Measurements from ENCODE around the gene REXO1. TPM values are rescaled to one million over a fixed set of nuclear protein-coding genes. Genes with fewer than 3 reads are reported as not detected.

REXO1 gene
- total and polyA plus RNA-seq, 2 of the 13 experiments (the other 11 are each of a cell fraction or from before 2014, with no cell fraction given) = 5.0 to 11.2 TPM

- TF ChIP-seq KIAA2018 (CRISPR knock-in tag; IDR thresholded peaks at IDR 0.05; ENCODE audit: borderline replicate concordance) (no peak), ZBTB21 (CRISPR knock-in tag; IDR thresholded peaks at IDR 0.05) (no peak), MYNN (CRISPR knock-in tag; IDR thresholded peaks at IDR 0.05; ENCODE audit: low read depth) (no peak), ZNF225 (CRISPR knock-in tag; IDR thresholded peaks at IDR 0.05) (0 out of 2 replicates have a peak, but pooled peaks have one; percentile 61), HMGA1 (CRISPR knock-in tag; conservative IDR thresholded peaks at IDR 0.05) (no peak), ZMYM3 (CRISPR knock-in tag; IDR thresholded peaks at IDR 0.05) (peak; percentile 62; the same call in 1 of the 2 replicates)
Measured at GRCh38 chr19:1812426-1813191, 35.7 kb downstream of the REXO1 start (continued).

All from HepG2 (cell line).